OCI-LY1 (cell line): ENCODE results near the gene LPCAT1.

Experiments
- H2AFZ ChIP-seq: fragments of 200-600 bp; sonication (generic), shearing (Covaris generic); 2 replicates; pipeline ENCODE4 v1.6.0; 2014; ENCODE audit warnings: antibody characterized with exemption, mild to moderate bottlenecking, low read length
- H3F3A ChIP-seq: fragments of 200-600 bp; sonication (generic), shearing (Covaris generic); 2 replicates; pipeline ENCODE4 v1.6.0; 2014; ENCODE audit warnings: mild to moderate bottlenecking, antibody characterized with exemption, low read length, moderate library complexity; ENCODE audit not compliant: insufficient read depth
- H3K27ac ChIP-seq: fragments of 200-600 bp; sonication (generic); 2 replicates; pipeline ENCODE4 v1.5.1; 2014; ENCODE audit warnings: low read length, mixed run types, mild to moderate bottlenecking, low read depth; ENCODE audit not compliant: poor library complexity, severe bottlenecking
- H3K27me3 ChIP-seq: fragments of 200-600 bp; sonication (generic); 2 replicates; pipeline ENCODE4 v1.6.0; 2014; ENCODE audit warnings: antibody characterized with exemption, mild to moderate bottlenecking, low read length, moderate library complexity; ENCODE audit not compliant: insufficient read depth
- H3K36me3 ChIP-seq: fragments of 200-600 bp; sonication (generic); 2 replicates; pipeline ENCODE4 v1.6.1; 2014; ENCODE audit warnings: mild to moderate bottlenecking, antibody characterized with exemption, low read length, moderate library complexity, mixed read lengths; ENCODE audit not compliant: insufficient read depth
- H3K4me1 ChIP-seq: fragments of 200-600 bp; sonication (generic); 2 replicates; pipeline ENCODE4 v1.5.1; 2014; ENCODE audit warnings: mild to moderate bottlenecking, low read length, moderate library complexity; ENCODE audit not compliant: insufficient read depth, severe bottlenecking
- H3K4me2 ChIP-seq: fragments of 200-600 bp; sonication (generic), shearing (Covaris generic); 2 replicates; pipeline ENCODE4 v1.6.1; 2014; ENCODE audit warnings: low read length
- H3K4me3 ChIP-seq: fragments of 200-600 bp; sonication (generic); 2 replicates; pipeline ENCODE4 v1.5.1; 2014; ENCODE audit warnings: low read length, low read depth, mild to moderate bottlenecking, mixed read lengths; ENCODE audit not compliant: poor library complexity, severe bottlenecking
- H3K79me2 ChIP-seq: fragments of 200-600 bp; shearing (Covaris generic); 2 replicates; pipeline ENCODE4 v1.6.1; 2016; ENCODE audit warnings: mixed run types, low read length, mixed read lengths; ENCODE audit not compliant: insufficient read depth
- H3K9ac ChIP-seq: fragments of 200-600 bp; sonication (generic), shearing (Covaris generic); 2 replicates; pipeline ENCODE4 v1.6.1; 2014; ENCODE audit warnings: mild to moderate bottlenecking, low read length, mixed read lengths
- H3K9me2 ChIP-seq: fragments of 200-600 bp; sonication (generic), shearing (Covaris generic); 2 replicates; pipeline ENCODE4 v1.6.1; 2014; ENCODE audit warnings: low read depth, mild to moderate bottlenecking, low read length, mixed read lengths
- H3K9me3 ChIP-seq: fragments of 200-600 bp; shearing (Covaris generic); 2 replicates; pipeline ENCODE4 v1.6.1; 2014; ENCODE audit warnings: low read length, mixed read lengths
- H4K20me1 ChIP-seq: fragments of 200-600 bp; sonication (generic), shearing (Covaris generic); 2 replicates; pipeline ENCODE4 v1.6.0; 2016; ENCODE audit warnings: mild to moderate bottlenecking, low read length; ENCODE audit not compliant: insufficient read depth
- EZH2 ChIP-seq: fragments of 200-600 bp; sonication (generic), shearing (Covaris generic); IDR thresholded peaks from 2 replicates; pipeline ENCODE4 v1.8.0; 2017; ENCODE audit warnings: borderline replicate concordance, mixed run types, mild to moderate bottlenecking, antibody characterized with exemption, low read length, moderate library complexity, mixed read lengths
- TF ChIP-seq, protein P1 (sequence below): fragments of 200-600 bp; sonication (generic), shearing (Covaris generic); IDR thresholded peaks from 2 replicates; pipeline ENCODE4 v1.5.1; 2017; ENCODE audit warnings: mild to moderate bottlenecking, antibody characterized with exemption, low read length, moderate library complexity, mixed read lengths

The LPCAT1 gene

DNA sequence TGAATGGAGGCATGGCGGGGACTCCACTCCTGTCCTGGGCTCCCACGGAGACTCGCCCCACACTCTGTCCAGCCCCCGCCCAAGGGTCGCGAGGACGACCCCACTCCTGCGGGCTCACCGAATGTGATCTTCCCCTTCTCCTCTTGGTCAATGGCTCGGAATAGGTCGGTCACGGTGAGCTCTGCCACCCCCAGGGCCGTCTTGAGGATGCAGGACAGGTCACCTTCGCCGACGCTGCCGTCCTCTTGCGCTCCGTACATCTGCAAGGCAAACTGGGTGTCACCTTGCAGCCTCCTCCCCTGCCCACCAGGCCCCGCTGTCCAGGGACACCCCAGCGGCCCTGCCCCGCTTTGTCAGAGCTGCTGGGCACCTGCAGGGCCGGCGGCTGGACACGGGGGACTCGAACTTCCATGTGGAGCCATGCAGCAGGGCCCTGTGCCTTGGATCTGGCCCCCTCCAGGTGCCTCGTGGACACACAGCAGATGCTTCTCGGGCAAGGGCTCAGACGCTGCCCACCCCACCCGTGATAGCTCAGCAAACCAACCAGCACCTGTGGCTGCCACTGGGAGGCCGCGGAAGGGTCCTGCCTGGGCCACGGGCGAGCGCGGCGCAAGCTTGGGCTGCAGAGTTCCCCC is 57.0 kb downstream of the LPCAT1 start:
- 0 out of 2 replicates have a peak, but pooled peaks cover 9% of the 10 kb centered on the region for H3K36me3 ChIP-seq
- no peak for TF ChIP-seq EZH2
- TF ChIP-seq, protein P1, sequence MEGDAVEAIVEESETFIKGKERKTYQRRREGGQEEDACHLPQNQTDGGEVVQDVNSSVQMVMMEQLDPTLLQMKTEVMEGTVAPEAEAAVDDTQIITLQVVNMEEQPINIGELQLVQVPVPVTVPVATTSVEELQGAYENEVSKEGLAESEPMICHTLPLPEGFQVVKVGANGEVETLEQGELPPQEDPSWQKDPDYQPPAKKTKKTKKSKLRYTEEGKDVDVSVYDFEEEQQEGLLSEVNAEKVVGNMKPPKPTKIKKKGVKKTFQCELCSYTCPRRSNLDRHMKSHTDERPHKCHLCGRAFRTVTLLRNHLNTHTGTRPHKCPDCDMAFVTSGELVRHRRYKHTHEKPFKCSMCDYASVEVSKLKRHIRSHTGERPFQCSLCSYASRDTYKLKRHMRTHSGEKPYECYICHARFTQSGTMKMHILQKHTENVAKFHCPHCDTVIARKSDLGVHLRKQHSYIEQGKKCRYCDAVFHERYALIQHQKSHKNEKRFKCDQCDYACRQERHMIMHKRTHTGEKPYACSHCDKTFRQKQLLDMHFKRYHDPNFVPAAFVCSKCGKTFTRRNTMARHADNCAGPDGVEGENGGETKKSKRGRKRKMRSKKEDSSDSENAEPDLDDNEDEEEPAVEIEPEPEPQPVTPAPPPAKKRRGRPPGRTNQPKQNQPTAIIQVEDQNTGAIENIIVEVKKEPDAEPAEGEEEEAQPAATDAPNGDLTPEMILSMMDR, result no peak
- H3K27ac ChIP-seq, result no peak overlapping the region

DNA sequence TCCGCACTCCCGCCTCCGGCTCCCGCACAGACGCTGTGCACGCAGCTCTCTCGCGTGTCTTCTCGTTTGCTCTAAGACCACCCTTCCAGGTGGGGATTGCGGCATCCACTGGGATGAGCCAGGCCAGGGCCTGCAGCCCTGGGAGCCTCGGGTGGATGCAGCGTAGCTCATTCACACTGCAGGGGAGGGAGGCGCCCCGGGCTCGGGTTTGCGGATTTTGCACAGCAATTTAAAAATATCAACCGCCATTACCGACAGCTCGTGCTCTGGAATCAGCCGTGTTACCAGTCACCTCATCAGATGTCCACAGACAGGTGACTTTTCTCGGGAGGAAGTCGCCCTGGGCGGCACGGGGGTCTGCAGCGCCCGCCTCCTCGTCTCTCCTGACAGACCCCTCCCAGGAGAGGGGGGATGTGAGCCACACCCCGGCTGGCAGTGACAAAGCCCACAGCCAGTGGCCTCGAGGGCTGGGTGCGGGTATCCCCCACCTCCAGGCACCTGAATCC is 57.7 kb downstream of the LPCAT1 start:
- Histone ChIP-seq H3K4me1 (no peaks in the 10 kb centered on the region), H3K27me3 (no peaks in the 10 kb centered on the region), H3K4me3 (no peak overlapping the region), H3K9me2 (no peaks in the 10 kb centered on the region), H3K36me3 (0 out of 2 replicates have a peak, but pooled peaks cover 9% of the 10 kb centered on the region), H3K27ac (no peak overlapping the region), H2AFZ (no peak overlapping the region), H3K4me2 (no peak overlapping the region), H3K9me3 (no peaks in the 10 kb centered on the region), H3K79me2 (no peaks in the 10 kb centered on the region), H3F3A (no peaks in the 10 kb centered on the region), H4K20me1 (no peaks in the 10 kb centered on the region), H3K9ac (no peak overlapping the region)
- no peak for TF ChIP-seq EZH2
- TF ChIP-seq, protein P1, result no peak

More for the DNA sequence above, 57.0 kb downstream of the LPCAT1 start:
- no peak overlapping the region for H3K4me3 ChIP-seq
- no peaks in the 10 kb centered on the region for H3K9me2 ChIP-seq
- no peak overlapping the region for H3K4me2 ChIP-seq
- no peak overlapping the region for H2AFZ ChIP-seq
- H3K9me3 ChIP-seq, result no peaks in the 10 kb centered on the region
- H3K4me1 ChIP-seq, result no peaks in the 10 kb centered on the region
- no peaks in the 10 kb centered on the region for H3F3A ChIP-seq
- H3K9ac ChIP-seq, result no peak overlapping the region
- H3K27me3 ChIP-seq, result no peaks in the 10 kb centered on the region
- H4K20me1 ChIP-seq, result no peaks in the 10 kb centered on the region
- no peaks in the 10 kb centered on the region for H3K79me2 ChIP-seq

DNA sequence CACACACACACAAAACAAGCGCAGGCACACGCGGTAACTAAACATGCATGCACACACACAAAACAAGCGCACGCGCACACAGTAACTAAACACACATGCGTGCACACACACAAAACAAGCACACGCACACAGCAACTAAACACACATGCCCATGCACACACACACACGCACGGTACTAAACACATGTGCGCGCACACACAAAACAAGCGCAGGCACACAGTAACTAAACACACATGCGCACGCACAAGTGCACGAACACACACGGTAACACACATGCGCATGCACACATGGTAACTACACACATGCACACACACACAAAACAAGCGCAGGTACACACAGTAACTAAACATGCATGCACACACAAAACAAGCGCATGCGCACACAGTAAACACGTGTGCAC is 58.6 kb downstream of the LPCAT1 start:
- no peaks in the 10 kb centered on the region for H4K20me1 ChIP-seq
- H3K4me2 ChIP-seq, result no peak overlapping the region
- H3F3A ChIP-seq, result no peaks in the 10 kb centered on the region
- no peak overlapping the region for H3K9ac ChIP-seq
- TF ChIP-seq, protein P1, result no peak
- H3K4me1 ChIP-seq, result no peaks in the 10 kb centered on the region
- H3K4me3 ChIP-seq, result no peak overlapping the region
- no peaks in the 10 kb centered on the region for H3K27me3 ChIP-seq
- no peaks in the 10 kb centered on the region for H3K9me3 ChIP-seq
- H3K9me2 ChIP-seq, result no peaks in the 10 kb centered on the region
- no peak overlapping the region for H3K27ac ChIP-seq
- H3K36me3 ChIP-seq, result 0 out of 2 replicates have a peak, but pooled peaks cover 9% of the 10 kb centered on the region
- no peaks in the 10 kb centered on the region for H3K79me2 ChIP-seq
- no peak overlapping the region for H2AFZ ChIP-seq
